ENCODE results near the gene SMIM30. TPM values are rescaled to one million over a fixed set of nuclear protein-coding genes. Genes with fewer than 3 reads are reported as not detected.
"Not testable (repeated sequence)": the region's sequence is repeated elsewhere in the genome, so short reads cannot be mapped to it uniquely, and the experiment has no call there.

The SMIM30 gene
- total RNA-seq: 10 to 100 TPM; 29.2 to 56.5 TPM

GRCh38 chr7:113118074-113118959 lies at the start of gene SMIM30:
SMIM30 (minus strand) TSS chr7:113118554; CDS start chr7:113117578, 976 bp downstream.
- Mint-ChIP-seq H3K27ac (peak within 1 kb of the TSS; percentile 80), H3K4me1 (peaks cover 16% of the 10 kb centered on the region), H3K27me3 (no peaks in the 10 kb centered on the region), H3K9me3 (peaks cover 6% of the 10 kb centered on the region), H3K4me3 (peak within 1 kb of the TSS; percentile 83), H3K36me3 (ENCODE audit: low read depth) (peaks cover 38% of the 10 kb centered on the region)
- peak; percentile 97 for ATAC-seq (replicated peaks)

- H3K27me3 Mint-ChIP-seq: peaks cover 11% of the 10 kb centered on the region
- H3K27ac Mint-ChIP-seq; ATAC-seq (replicated peaks); H3K4me3 Mint-ChIP-seq; H3K9me3 Mint-ChIP-seq; H3K36me3 Mint-ChIP-seq (ENCODE audit: low read depth); H3K4me1 Mint-ChIP-seq: not testable (repeated sequence)
Observed at GRCh38 chr7:113166176-113166575, 47.8 kb upstream of the SMIM30 start.

GRCh38 chr7:113161050-113161449 lies 42.7 kb upstream of the SMIM30 start:
- H3K36me3 Mint-ChIP-seq (ENCODE audit: low read depth): no peaks in the 10 kb centered on the region
- no peak for ATAC-seq (replicated peaks)
- no peaks in the 10 kb centered on the region for H3K4me1 Mint-ChIP-seq
- no peaks in the 10 kb centered on the region for H3K9me3 Mint-ChIP-seq
- H3K4me3 Mint-ChIP-seq: no peak overlapping the region
- H3K27ac Mint-ChIP-seq: no peak overlapping the region
- H3K27me3 Mint-ChIP-seq: peaks cover 10% of the 10 kb centered on the region

- H3K4me3 Mint-ChIP-seq: no peak overlapping the region
- no peak for ATAC-seq (replicated peaks)
- H3K27me3 Mint-ChIP-seq: peaks cover 16% of the 10 kb centered on the region
- H3K4me1 Mint-ChIP-seq: no peaks in the 10 kb centered on the region
- no peaks in the 10 kb centered on the region for H3K9me3 Mint-ChIP-seq
- no peak overlapping the region for H3K27ac Mint-ChIP-seq
- no peaks in the 10 kb centered on the region for H3K36me3 Mint-ChIP-seq (ENCODE audit: low read depth)
Observed at GRCh38 chr7:113159746-113160339, 41.5 kb upstream of the SMIM30 start.

- H3K4me1 Mint-ChIP-seq: no peaks in the 10 kb centered on the region
Observed at GRCh38 chr7:113158756-113159155, 40.4 kb upstream of the SMIM30 start.

GRCh38 chr7:113154117-113154516 lies 35.8 kb upstream of the SMIM30 start:
- no peak for ATAC-seq (replicated peaks)
- no peaks in the 10 kb centered on the region for H3K36me3 Mint-ChIP-seq (ENCODE audit: low read depth)
- no peaks in the 10 kb centered on the region for H3K4me1 Mint-ChIP-seq
- H3K9me3 Mint-ChIP-seq: no peaks in the 10 kb centered on the region
- H3K27me3 Mint-ChIP-seq: peaks cover 22% of the 10 kb centered on the region
- no peak overlapping the region for H3K4me3 Mint-ChIP-seq
- no peak overlapping the region for H3K27ac Mint-ChIP-seq

More at GRCh38 chr7:113158756-113159155, 40.4 kb upstream of the SMIM30 start:
- Mint-ChIP-seq H3K27me3 (peaks cover 18% of the 10 kb centered on the region), H3K4me3 (no peak overlapping the region), H3K27ac (no peak overlapping the region), H3K36me3 (ENCODE audit: low read depth) (no peaks in the 10 kb centered on the region), H3K9me3 (no peaks in the 10 kb centered on the region)
- no peak for ATAC-seq (replicated peaks)

GRCh38 chr7:113144817-113145216 lies 26.5 kb upstream of the SMIM30 start:
- no peak overlapping the region for H3K27ac Mint-ChIP-seq
- H3K9me3 Mint-ChIP-seq: no peaks in the 10 kb centered on the region
- H3K4me3 Mint-ChIP-seq: no peak overlapping the region
- no peak for ATAC-seq (replicated peaks)
- peaks cover 27% of the 10 kb centered on the region for H3K27me3 Mint-ChIP-seq
- H3K36me3 Mint-ChIP-seq (ENCODE audit: low read depth): no peaks in the 10 kb centered on the region
- H3K4me1 Mint-ChIP-seq: no peaks in the 10 kb centered on the region

GRCh38 chr7:113143486-113144257 lies 25.3 kb upstream of the SMIM30 start:
- H3K4me1 Mint-ChIP-seq: no peaks in the 10 kb centered on the region
- H3K4me3 Mint-ChIP-seq: no peak overlapping the region
- H3K27me3 Mint-ChIP-seq: peaks cover 23% of the 10 kb centered on the region
- H3K36me3 Mint-ChIP-seq (ENCODE audit: low read depth): no peaks in the 10 kb centered on the region
- no peaks in the 10 kb centered on the region for H3K9me3 Mint-ChIP-seq
- no peak overlapping the region for H3K27ac Mint-ChIP-seq
- no peak for ATAC-seq (replicated peaks)

GRCh38 chr7:113142385-113143119 lies 24.2 kb upstream of the SMIM30 start:
- Mint-ChIP-seq H3K27ac (no peak overlapping the region), H3K4me1 (no peaks in the 10 kb centered on the region), H3K9me3 (no peaks in the 10 kb centered on the region), H3K4me3 (no peak overlapping the region), H3K36me3 (ENCODE audit: low read depth) (no peaks in the 10 kb centered on the region), H3K27me3 (peaks cover 18% of the 10 kb centered on the region)
- ATAC-seq (replicated peaks): no peak

- no peaks in the 10 kb centered on the region for H3K4me1 Mint-ChIP-seq
- no peaks in the 10 kb centered on the region for H3K36me3 Mint-ChIP-seq (ENCODE audit: low read depth)
- H3K9me3 Mint-ChIP-seq: no peaks in the 10 kb centered on the region
- peaks cover 17% of the 10 kb centered on the region for H3K27me3 Mint-ChIP-seq
- no peak for ATAC-seq (replicated peaks)
- no peak overlapping the region for H3K27ac Mint-ChIP-seq
- H3K4me3 Mint-ChIP-seq: no peak overlapping the region
Observed at GRCh38 chr7:113141803-113142202, 23.4 kb upstream of the SMIM30 start.

GRCh38 chr7:113140956-113141355 lies 22.6 kb upstream of the SMIM30 start:
- H3K4me3 Mint-ChIP-seq: no peak overlapping the region

GRCh38 chr7:113137241-113137640 lies 18.9 kb upstream of the SMIM30 start:
- Mint-ChIP-seq H3K36me3 (ENCODE audit: low read depth) (no peaks in the 10 kb centered on the region), H3K4me3 (no peak overlapping the region), H3K27ac (no peak overlapping the region), H3K4me1 (no peaks in the 10 kb centered on the region), H3K9me3 (no peaks in the 10 kb centered on the region), H3K27me3 (no peaks in the 10 kb centered on the region)
- ATAC-seq (replicated peaks): no peak

More at GRCh38 chr7:113140956-113141355, 22.6 kb upstream of the SMIM30 start:
- no peaks in the 10 kb centered on the region for H3K36me3 Mint-ChIP-seq (ENCODE audit: low read depth)
- H3K27me3 Mint-ChIP-seq: peaks cover 12% of the 10 kb centered on the region
- no peaks in the 10 kb centered on the region for H3K4me1 Mint-ChIP-seq
- no peak for ATAC-seq (replicated peaks)
- no peaks in the 10 kb centered on the region for H3K9me3 Mint-ChIP-seq
- no peak overlapping the region for H3K27ac Mint-ChIP-seq

GRCh38 chr7:113134025-113134424 lies 15.7 kb upstream of the SMIM30 start:
- Mint-ChIP-seq H3K27ac (no peak overlapping the region), H3K27me3 (no peaks in the 10 kb centered on the region), H3K4me1 (no peaks in the 10 kb centered on the region), H3K36me3 (ENCODE audit: low read depth) (no peaks in the 10 kb centered on the region), H3K9me3 (no peaks in the 10 kb centered on the region), H3K4me3 (no peak overlapping the region)
- ATAC-seq (replicated peaks): no peak

GRCh38 chr7:113131367-113131766 lies 13.0 kb upstream of the SMIM30 start:
- Mint-ChIP-seq H3K27me3 (no peaks in the 10 kb centered on the region), H3K4me3 (no peak overlapping the region), H3K9me3 (no peaks in the 10 kb centered on the region), H3K4me1 (no peaks in the 10 kb centered on the region), H3K36me3 (ENCODE audit: low read depth) (no peaks in the 10 kb centered on the region), H3K27ac (no peak overlapping the region)
- ATAC-seq (replicated peaks): no peak
